K562 (cell line): Measurements from ENCODE around the gene KCNK4. TPM values are rescaled to one million over a fixed set of nuclear protein-coding genes. Genes with fewer than 3 reads are reported as not detected.
A peak's percentile ranks its signal among the peaks of the same experiment; 100 is the strongest.

Experiments used
- DPF2 ChIP-seq: fragments of 450-650 bp; IDR thresholded peaks from 2 replicates; pipeline ENCODE4 v1.6.1; 2016
- ID3 ChIP-seq, 2 experiments: fragments of 250-450 bp in 1 of 2; fragments of 450-650 bp in 1 of 2; sonication (Bioruptor Pico) in 1 of 2; IDR thresholded peaks; 2 replicates each; pipeline versions ENCODE4 v1.6.1 to v1.8.0; 2016 to 2021; ENCODE audit warnings: mild to moderate bottlenecking in 2 of 2, moderate library complexity in 2 of 2, missing compliant biosample characterization in 1 of 2, missing genetic modification characterization in 1 of 2
- KAT8 ChIP-seq: fragments of 450-650 bp; IDR thresholded peaks from 2 replicates; pipeline ENCODE4 v1.6.1; 2016; ENCODE audit warnings: low read depth, mild to moderate bottlenecking
- KLF6 ChIP-seq: fragments of 250-450 bp; sonication (Bioruptor Pico); IDR thresholded peaks from 2 replicates; pipeline ENCODE4 v1.4.0; 2020; ENCODE audit warnings: mild to moderate bottlenecking, moderate library complexity, borderline replicate concordance
- LCOR ChIP-seq: sonication (generic); formaldehyde crosslinking; IDR thresholded peaks from 2 replicates; pipeline ENCODE4 v1.8.0; 2022; ENCODE audit warnings: mild to moderate bottlenecking, missing genetic modification reagents
- MED1 ChIP-seq: sonication (generic); formaldehyde crosslinking; IDR thresholded peaks from 2 replicates; pipeline ENCODE4 v1.8.1; 2023; ENCODE audit warnings: missing genetic modification reagents, borderline replicate concordance
- NCOA6 ChIP-seq: fragments of 450-650 bp; IDR thresholded peaks from 2 replicates; pipeline ENCODE4 v1.6.1; 2017; ENCODE audit warnings: mild to moderate bottlenecking
- PKNOX1 ChIP-seq: fragments of 450-650 bp; IDR thresholded peaks from 2 replicates; pipeline ENCODE4 v1.6.1; 2016
- POLR2AphosphoS5 ChIP-seq: IDR thresholded peaks from 2 replicates; pipeline ENCODE4 v1.6.1; 2011; ENCODE audit warnings: mild to moderate bottlenecking, low read depth, low read length, moderate library complexity; ENCODE audit not compliant: control insufficient read depth, insufficient read depth
- RAD51 ChIP-seq: fragments of 450-650 bp; IDR thresholded peaks from 2 replicates; pipeline ENCODE4 v1.7.1; 2016; ENCODE audit warnings: low read depth, mild to moderate bottlenecking, borderline replicate concordance
- RBM15 ChIP-seq: fragments of 200-400 bp; formaldehyde crosslinking; IDR thresholded peaks from 2 replicates; pipeline ENCODE4 v1.6.1; 2018; ENCODE audit warnings: mild to moderate bottlenecking, low read length, moderate library complexity; ENCODE audit not compliant: insufficient read depth
- RBM25 ChIP-seq: fragments of 200-400 bp; formaldehyde crosslinking; IDR thresholded peaks from 2 replicates; pipeline ENCODE4 v1.6.1; 2018; ENCODE audit warnings: low read length, low read depth, moderate library complexity; ENCODE audit not compliant: severe bottlenecking
- SAP30 ChIP-seq: fragments of 200-600 bp; sonication (generic); IDR thresholded peaks from 2 replicates; pipeline ENCODE4 v1.6.1; 2012; ENCODE audit warnings: borderline replicate concordance, low read depth, mild to moderate bottlenecking, moderate library complexity, low read length, control low read depth, inconsistent platforms; ENCODE audit not compliant: insufficient read depth, poor library complexity, severe bottlenecking
- SREBF2 ChIP-seq: sonication (generic); formaldehyde crosslinking; IDR thresholded peaks from 2 replicates; pipeline ENCODE4 v1.4.0; 2020; ENCODE audit warnings: mild to moderate bottlenecking, missing genetic modification reagents
- TARDBP ChIP-seq: fragments of 450-650 bp; IDR thresholded peaks from 2 replicates; pipeline ENCODE4 v1.6.1; 2016
- ZNF146 ChIP-seq: IDR thresholded peaks from one replicate; pipeline ENCODE4 v1.6.1; 2018; ENCODE audit warnings: missing compliant biosample characterization; ENCODE audit not compliant: unreplicated experiment
- ZNF696 ChIP-seq: fragments of 250-450 bp; sonication (Bioruptor Pico); conservative IDR thresholded peaks from 2 replicates; pipeline ENCODE4 v1.4.0; 2020; ENCODE audit warnings: mild to moderate bottlenecking, moderate library complexity
- ZNF766 ChIP-seq: fragments of 200-800 bp; sonication (Bioruptor generic); conservative IDR thresholded peaks from 2 replicates; pipeline ENCODE4 v1.6.1; 2016; ENCODE audit warnings: missing genetic modification characterization, missing compliant biosample characterization
- ZNF77 ChIP-seq: fragments of 250-450 bp; sonication (Bioruptor Pico); IDR thresholded peaks from 2 replicates; pipeline ENCODE4 v1.5.0; 2020
- polyA plus RNA-seq, 8 experiments: library from polyadenylated mRNA; depleted of rRNA in 4 of 8; stranded (reverse) in 5 of 8; unstranded in 3 of 8; fragments of >200 nt; fragmentation: Nextera tagmentation in 2 of 8; fragmentation: Illumina TruSeq in 1 of 8; extraction: Ambion mirVana in 2 of 8; extraction: Trizol in 1 of 8; gene quantifications; 2 replicates each; pipeline versions ENCODE4 v1.2.1 to v1.2.3, GENCODE V29; 2011 to 2014; ENCODE audit warnings: inconsistent platforms in 1 of 8, missing spikeins in 1 of 8
- total RNA-seq, 7 experiments: library from RNA; depleted of rRNA in 6 of 7; stranded (reverse); fragments of >200 nt in 6 of 7; fragmentation: Illumina TruSeq in 2 of 7; extraction: Trizol in 2 of 7; gene quantifications; 2 replicates each; pipeline versions ENCODE4 v1.2.1 to v1.2.3, GENCODE V29; 2011 to 2021; ENCODE audit warnings: low replicate concordance in 1 of 7
- TF ChIP-seq, protein P1 (sequence below): fragments of 450-650 bp; formaldehyde crosslinking; IDR thresholded peaks from 2 replicates; pipeline ENCODE4 v1.4.0; 2022; ENCODE audit warnings: missing genetic modification characterization
- TF ChIP-seq, protein P2 (sequence below), 2 experiments: fragments of 450-650 bp; IDR thresholded peaks; 2 replicates each; pipeline ENCODE4 v1.6.1; 2018; ENCODE audit warnings: mild to moderate bottlenecking in 2 of 2, low read depth in 1 of 2; ENCODE audit not compliant: partially characterized antibody in 2 of 2

Gene KCNK4
- total and polyA plus RNA-seq, 9 of the 15 experiments (the other 6 are each of a cell fraction or from before 2014, with no cell fraction given) = not detected

- TF ChIP-seq, protein P1, sequence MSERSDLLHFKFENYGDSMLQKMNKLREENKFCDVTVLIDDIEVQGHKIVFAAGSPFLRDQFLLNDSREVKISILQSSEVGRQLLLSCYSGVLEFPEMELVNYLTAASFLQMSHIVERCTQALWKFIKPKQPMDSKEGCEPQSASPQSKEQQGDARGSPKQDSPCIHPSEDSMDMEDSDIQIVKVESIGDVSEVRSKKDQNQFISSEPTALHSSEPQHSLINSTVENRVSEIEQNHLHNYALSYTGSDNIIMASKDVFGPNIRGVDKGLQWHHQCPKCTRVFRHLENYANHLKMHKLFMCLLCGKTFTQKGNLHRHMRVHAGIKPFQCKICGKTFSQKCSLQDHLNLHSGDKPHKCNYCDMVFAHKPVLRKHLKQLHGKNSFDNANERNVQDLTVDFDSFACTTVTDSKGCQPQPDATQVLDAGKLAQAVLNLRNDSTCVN = no peak
- no peak for TF ChIP-seq SREBF2 (CRISPR knock-in tag)
- no peak for TF ChIP-seq RBM15
- no peak for TF ChIP-seq TARDBP
- no peak for TF ChIP-seq KLF6
- no peak for TF ChIP-seq ZNF766 (CRISPR knock-in tag)
- peak; percentile 58; the same call in 1 of the 2 replicates for TF ChIP-seq POLR2AphosphoS5
- no peak for TF ChIP-seq DPF2
- TF ChIP-seq NCOA6 = no peak
- TF ChIP-seq, protein P2, sequence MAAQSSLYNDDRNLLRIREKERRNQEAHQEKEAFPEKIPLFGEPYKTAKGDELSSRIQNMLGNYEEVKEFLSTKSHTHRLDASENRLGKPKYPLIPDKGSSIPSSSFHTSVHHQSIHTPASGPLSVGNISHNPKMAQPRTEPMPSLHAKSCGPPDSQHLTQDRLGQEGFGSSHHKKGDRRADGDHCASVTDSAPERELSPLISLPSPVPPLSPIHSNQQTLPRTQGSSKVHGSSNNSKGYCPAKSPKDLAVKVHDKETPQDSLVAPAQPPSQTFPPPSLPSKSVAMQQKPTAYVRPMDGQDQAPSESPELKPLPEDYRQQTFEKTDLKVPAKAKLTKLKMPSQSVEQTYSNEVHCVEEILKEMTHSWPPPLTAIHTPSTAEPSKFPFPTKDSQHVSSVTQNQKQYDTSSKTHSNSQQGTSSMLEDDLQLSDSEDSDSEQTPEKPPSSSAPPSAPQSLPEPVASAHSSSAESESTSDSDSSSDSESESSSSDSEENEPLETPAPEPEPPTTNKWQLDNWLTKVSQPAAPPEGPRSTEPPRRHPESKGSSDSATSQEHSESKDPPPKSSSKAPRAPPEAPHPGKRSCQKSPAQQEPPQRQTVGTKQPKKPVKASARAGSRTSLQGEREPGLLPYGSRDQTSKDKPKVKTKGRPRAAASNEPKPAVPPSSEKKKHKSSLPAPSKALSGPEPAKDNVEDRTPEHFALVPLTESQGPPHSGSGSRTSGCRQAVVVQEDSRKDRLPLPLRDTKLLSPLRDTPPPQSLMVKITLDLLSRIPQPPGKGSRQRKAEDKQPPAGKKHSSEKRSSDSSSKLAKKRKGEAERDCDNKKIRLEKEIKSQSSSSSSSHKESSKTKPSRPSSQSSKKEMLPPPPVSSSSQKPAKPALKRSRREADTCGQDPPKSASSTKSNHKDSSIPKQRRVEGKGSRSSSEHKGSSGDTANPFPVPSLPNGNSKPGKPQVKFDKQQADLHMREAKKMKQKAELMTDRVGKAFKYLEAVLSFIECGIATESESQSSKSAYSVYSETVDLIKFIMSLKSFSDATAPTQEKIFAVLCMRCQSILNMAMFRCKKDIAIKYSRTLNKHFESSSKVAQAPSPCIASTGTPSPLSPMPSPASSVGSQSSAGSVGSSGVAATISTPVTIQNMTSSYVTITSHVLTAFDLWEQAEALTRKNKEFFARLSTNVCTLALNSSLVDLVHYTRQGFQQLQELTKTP (IDR thresholded peaks at IDR 0.05; ENCODE audit: low read depth in 1 of 2, partially characterized antibody in 2 of 2) = no peak
- TF ChIP-seq KAT8 = no peak
- TF ChIP-seq ZNF146 (CRISPR knock-in tag) = no peak
- no peak for TF ChIP-seq ZNF696
- TF ChIP-seq ZNF77 (CRISPR knock-in tag) = no peak
- peak; percentile 90 for TF ChIP-seq RBM25
- TF ChIP-seq MED1 = no peak
- no peak for TF ChIP-seq ID3 (CRISPR knock-in tag; IDR thresholded peaks at IDR 0.05)
- TF ChIP-seq ID3 (tag; IDR thresholded peaks at IDR 0.05) = no peak
- TF ChIP-seq PKNOX1 = peak; percentile 98
- no peak for TF ChIP-seq RAD51
- TF ChIP-seq SAP30 = no peak
- no peak for TF ChIP-seq LCOR (CRISPR knock-in tag)
Observed at GRCh38 chr11:64284048-64284961, 6.8 kb upstream of the KCNK4 start, which contains the start of gene BAD (continued).
